ENCODE data around the gene NEK9.

NEK9 gene

DNA sequence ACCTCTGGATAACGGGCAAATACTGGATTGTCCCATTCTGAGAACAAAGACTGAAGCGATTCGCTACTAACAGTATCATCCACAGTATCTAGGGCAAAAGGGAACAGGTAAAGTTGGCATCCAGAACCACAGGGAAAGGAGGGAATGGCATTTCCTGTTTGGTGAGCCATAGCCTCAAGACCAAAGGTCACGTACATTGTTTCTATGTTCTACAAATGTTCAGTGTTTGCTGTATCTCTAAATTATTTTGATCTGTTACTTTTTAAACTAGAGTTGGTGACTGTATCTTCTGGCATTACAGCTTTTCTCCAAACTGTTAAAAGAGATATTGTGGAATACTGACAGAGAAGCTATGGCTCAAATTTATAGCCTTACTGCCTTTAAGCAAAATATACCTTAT is 85.2 kb downstream of the NEK9 start:
- no peaks in the 10 kb centered on the region for H4K20me1 ChIP-seq (ENCODE audit: low read depth, low read length)
- no peak overlapping the region for H3K27ac ChIP-seq (ENCODE audit: low read depth, low read length)
- no peaks in the 10 kb centered on the region for H3K27me3 ChIP-seq (ENCODE audit: low read length)
- H3K79me2 ChIP-seq (ENCODE audit: insufficient read depth, low read length), result peaks cover 16% of the 10 kb centered on the region; the same call in 1 of the 2 replicates
- H3K4me3 ChIP-seq (ENCODE audit: insufficient read depth, low read length, poor library complexity, severe bottlenecking), result no peak overlapping the region
- no peaks in the 10 kb centered on the region for H3K9me3 ChIP-seq (ENCODE audit: insufficient read depth, low read length)
- H3K36me3 ChIP-seq (ENCODE audit: low read length), result no peaks in the 10 kb centered on the region; the same call in 1 of the 2 replicates
- H3K9ac ChIP-seq (ENCODE audit: low read length), result no peak overlapping the region
- no peaks in the 10 kb centered on the region for H3K9me2 ChIP-seq (replicated peaks; ENCODE audit: insufficient read depth, low read length)
- H3F3A ChIP-seq (ENCODE audit: insufficient read depth), result peaks cover 5% of the 10 kb centered on the region; the same call in 1 of the 2 replicates
- no peak overlapping the region for H2AFZ ChIP-seq (ENCODE audit: low read depth, low read length, severe bottlenecking)
- no peak overlapping the region for H3K4me2 ChIP-seq (ENCODE audit: low read depth, low read length, poor library complexity, severe bottlenecking)
- TF ChIP-seq CTCF (IDR thresholded peaks at IDR 0.05; ENCODE audit: insufficient read depth, low read length, poor library complexity, severe bottlenecking) (no peak), EZH2phosphoT487 (conservative IDR thresholded peaks at IDR 0.05; ENCODE audit: low read length) (no peak)

GRCh38 chr14:75040959-75041358 is 85.9 kb downstream of the NEK9 start:
- no peaks in the 10 kb centered on the region for H3K27me3 ChIP-seq (ENCODE audit: low read length)
- no peaks in the 10 kb centered on the region for H3K9me3 ChIP-seq (ENCODE audit: insufficient read depth, low read length)

GRCh38 chr14:75040507-75040906 is 86.3 kb downstream of the NEK9 start:
- TF ChIP-seq EZH2phosphoT487 (conservative IDR thresholded peaks at IDR 0.05; ENCODE audit: low read length), result no peak
- no peak for TF ChIP-seq CTCF (IDR thresholded peaks at IDR 0.05; ENCODE audit: insufficient read depth, low read length, poor library complexity, severe bottlenecking)
- Histone ChIP-seq H3K27ac (ENCODE audit: low read depth, low read length) (no peak overlapping the region), H3K27me3 (ENCODE audit: low read length) (no peaks in the 10 kb centered on the region), H3K79me2 (ENCODE audit: insufficient read depth, low read length) (peaks cover 14% of the 10 kb centered on the region; the same call in 1 of the 2 replicates), H3K9me2 (replicated peaks; ENCODE audit: insufficient read depth, low read length) (no peaks in the 10 kb centered on the region), H2AFZ (ENCODE audit: low read depth, low read length, severe bottlenecking) (no peak overlapping the region), H4K20me1 (ENCODE audit: low read depth, low read length) (no peaks in the 10 kb centered on the region), H3K4me2 (ENCODE audit: low read depth, low read length, poor library complexity, severe bottlenecking) (no peak overlapping the region), H3K36me3 (ENCODE audit: low read length) (no peaks in the 10 kb centered on the region; the same call in 1 of the 2 replicates), H3K9ac (ENCODE audit: low read length) (no peak overlapping the region), H3F3A (ENCODE audit: insufficient read depth) (peaks cover 5% of the 10 kb centered on the region; the same call in 1 of the 2 replicates), H3K9me3 (ENCODE audit: insufficient read depth, low read length) (no peaks in the 10 kb centered on the region), H3K4me3 (ENCODE audit: insufficient read depth, low read length, poor library complexity, severe bottlenecking) (no peak overlapping the region)

More at GRCh38 chr14:75040959-75041358, 85.9 kb downstream of the NEK9 start:
- H3K36me3 ChIP-seq (ENCODE audit: low read length), result no peaks in the 10 kb centered on the region; the same call in 1 of the 2 replicates
- H3K9ac ChIP-seq (ENCODE audit: low read length), result no peak overlapping the region
- H3K79me2 ChIP-seq (ENCODE audit: insufficient read depth, low read length), result peaks cover 16% of the 10 kb centered on the region; the same call in 1 of the 2 replicates
- no peaks in the 10 kb centered on the region for H4K20me1 ChIP-seq (ENCODE audit: low read depth, low read length)
- TF ChIP-seq CTCF (IDR thresholded peaks at IDR 0.05; ENCODE audit: insufficient read depth, low read length, poor library complexity, severe bottlenecking), result no peak
- no peak for TF ChIP-seq EZH2phosphoT487 (conservative IDR thresholded peaks at IDR 0.05; ENCODE audit: low read length)
- H3F3A ChIP-seq (ENCODE audit: insufficient read depth), result peaks cover 5% of the 10 kb centered on the region; the same call in 1 of the 2 replicates
- H3K27ac ChIP-seq (ENCODE audit: low read depth, low read length), result no peak overlapping the region
- no peaks in the 10 kb centered on the region for H3K9me2 ChIP-seq (replicated peaks; ENCODE audit: insufficient read depth, low read length)
- H2AFZ ChIP-seq (ENCODE audit: low read depth, low read length, severe bottlenecking), result no peak overlapping the region
- no peak overlapping the region for H3K4me3 ChIP-seq (ENCODE audit: insufficient read depth, low read length, poor library complexity, severe bottlenecking)
- H3K4me2 ChIP-seq (ENCODE audit: low read depth, low read length, poor library complexity, severe bottlenecking), result no peak overlapping the region

All from SU-DHL-6 (cell line).